Naive B cell (primary cell): ENCODE measurements around the gene TACC2. TPM values are rescaled to one million over a fixed set of nuclear protein-coding genes. Genes with fewer than 3 reads are reported as not detected.

Source experiments
- ATAC-seq, 2 donors: fragments of 150-1000 bp; cut with Tn5 transposase; 2 replicates each; pipeline ENCODE4 v1.10.0; 2021; ENCODE audit warnings: low read depth in 2 of 2, mild to moderate bottlenecking in 2 of 2, moderate library complexity in 2 of 2
- DNase-seq: peaks from one replicate; pipeline ENCODE4 v3.0.0; 2022
- H3K27ac Mint-ChIP-seq, 6 donors: one replicate each; pipeline ENCODE4 v1.8.0; 2020 to 2022; ENCODE audit warnings: mild to moderate bottlenecking in 6 of 6, mixed read lengths in 6 of 6, moderate library complexity in 5 of 6, inconsistent platforms in 2 of 6
- H3K27me3 Mint-ChIP-seq, 3 donors: one replicate each; pipeline ENCODE4 v1.8.0; 2021 to 2022; ENCODE audit warnings: mixed read lengths in 3 of 3, mild to moderate bottlenecking in 1 of 3
- H3K36me3 Mint-ChIP-seq, 2 donors: one replicate each; pipeline ENCODE4 v1.8.0; 2020 to 2022; ENCODE audit warnings: mixed read lengths in 2 of 2, inconsistent platforms in 1 of 2, mild to moderate bottlenecking in 1 of 2
- H3K4me1 Mint-ChIP-seq, 3 donors: one replicate each; pipeline ENCODE4 v1.8.0; 2020 to 2022; ENCODE audit warnings: mixed read lengths in 3 of 3, inconsistent platforms in 1 of 3, mild to moderate bottlenecking in 1 of 3, moderate library complexity in 1 of 3
- H3K4me3 Mint-ChIP-seq, 8 donors: one replicate each; pipeline ENCODE4 v1.8.0; 2020 to 2022; ENCODE audit warnings: mild to moderate bottlenecking in 8 of 8, mixed read lengths in 8 of 8, moderate library complexity in 8 of 8, inconsistent platforms in 2 of 8
- H3K9me3 Mint-ChIP-seq, 7 donors: one replicate each; pipeline ENCODE4 v1.8.0; 2020 to 2022; ENCODE audit warnings: mixed read lengths in 7 of 7, mild to moderate bottlenecking in 5 of 7, inconsistent platforms in 2 of 7, moderate library complexity in 1 of 7
- polyA plus RNA-seq, 6 donors: library from polyadenylated mRNA; unstranded; fragments of 300-500 nt; fragmentation: Illumina TruSeq; gene quantifications; one replicate each; pipeline ENCODE4 v1.2.3, GENCODE V29; 2021; ENCODE audit warnings: low read depth in 6 of 6

Gene TACC2
- polyA plus RNA-seq, 6 donors from 2014 or later: not detected

GRCh38 chr10:122251459-122252255, 262.7 kb downstream of the TACC2 start:
- no peak for ATAC-seq

GRCh38 chr10:122252805-122253204, 263.8 kb downstream of the TACC2 start:
- no peak overlapping the region for H3K4me3 Mint-ChIP-seq
- no peaks in the 10 kb centered on the region for H3K36me3 Mint-ChIP-seq
- ATAC-seq (no peak), DNase-seq (no peak)
- peaks cover 4 to 28% (median 11%) of the 10 kb centered on the region in 3 donors for H3K27me3 Mint-ChIP-seq
- H3K9me3 Mint-ChIP-seq: peaks cover 0 to 1% (median 0%) of the 10 kb centered on the region in 7 donors
- no peak overlapping the region for H3K27ac Mint-ChIP-seq
- H3K4me1 Mint-ChIP-seq: no peaks in the 10 kb centered on the region

More at GRCh38 chr10:122251459-122252255, 262.7 kb downstream of the TACC2 start:
- Mint-ChIP-seq H3K27ac (no peak overlapping the region), H3K4me3 (no peak overlapping the region), H3K4me1 (no peaks in the 10 kb centered on the region), H3K36me3 (no peaks in the 10 kb centered on the region), H3K27me3 (peaks cover 0 to 35% (median 5%) of the 10 kb centered on the region in 3 donors), H3K9me3 (peaks cover 0 to 4% (median 0%) of the 10 kb centered on the region in 7 donors)
- DNase-seq: no peak

- H3K4me3 Mint-ChIP-seq: no peak overlapping the region
- peaks cover 0 to 1% (median 0%) of the 10 kb centered on the region in 7 donors for H3K9me3 Mint-ChIP-seq
- no peak for DNase-seq
These were observed 264.6 kb downstream of the TACC2 start for GRCh38 chr10:122253605-122254004.

GRCh38 chr10:122254831-122255230, 265.9 kb downstream of the TACC2 start:
- DNase-seq (no peak), ATAC-seq (no peak)
- no peak overlapping the region for H3K4me3 Mint-ChIP-seq
- peaks cover 0 to 3% (median 0%) of the 10 kb centered on the region in 7 donors for H3K9me3 Mint-ChIP-seq
- no peaks in the 10 kb centered on the region for H3K36me3 Mint-ChIP-seq
- no peaks in the 10 kb centered on the region for H3K4me1 Mint-ChIP-seq
- peaks cover 5 to 21% (median 19%) of the 10 kb centered on the region in 3 donors for H3K27me3 Mint-ChIP-seq
- H3K27ac Mint-ChIP-seq: no peak overlapping the region

More at GRCh38 chr10:122253605-122254004, 264.6 kb downstream of the TACC2 start:
- no peak overlapping the region for H3K27ac Mint-ChIP-seq
- peaks cover 5 to 20% (median 12%) of the 10 kb centered on the region in 3 donors for H3K27me3 Mint-ChIP-seq
- no peak for ATAC-seq
- H3K36me3 Mint-ChIP-seq: no peaks in the 10 kb centered on the region
- H3K4me1 Mint-ChIP-seq: no peaks in the 10 kb centered on the region

- DNase-seq (no peak), ATAC-seq (no peak)
- no peaks in the 10 kb centered on the region for H3K4me1 Mint-ChIP-seq
- H3K9me3 Mint-ChIP-seq: peaks cover 0 to 7% (median 4%) of the 10 kb centered on the region in 7 donors
- H3K27me3 Mint-ChIP-seq: peaks cover 5 to 25% (median 22%) of the 10 kb centered on the region in 3 donors
- H3K4me3 Mint-ChIP-seq: no peak overlapping the region
- no peak overlapping the region for H3K27ac Mint-ChIP-seq
- no peaks in the 10 kb centered on the region for H3K36me3 Mint-ChIP-seq
These were observed 266.7 kb downstream of the TACC2 start for GRCh38 chr10:122255509-122256301.

GRCh38 chr10:122257041-122257440, 268.1 kb downstream of the TACC2 start:
- Mint-ChIP-seq H3K27ac (no peak overlapping the region), H3K36me3 (no peaks in the 10 kb centered on the region), H3K9me3 (peaks cover 0 to 13% (median 9%) of the 10 kb centered on the region in 7 donors), H3K27me3 (peaks cover 11 to 25% (median 22%) of the 10 kb centered on the region in 3 donors), H3K4me1 (no peaks in the 10 kb centered on the region), H3K4me3 (no peak overlapping the region)
- DNase-seq (no peak), ATAC-seq (no peak)

- H3K27ac Mint-ChIP-seq: peak overlapping the region in 1 of 6 donors; percentile 6
- H3K36me3 Mint-ChIP-seq: peaks cover 5 to 6% of the 10 kb centered on the region in 2 donors
- DNase-seq: no peak
- no peak for ATAC-seq
- no peak overlapping the region for H3K4me3 Mint-ChIP-seq
- peaks cover 14 to 25% (median 25%) of the 10 kb centered on the region in 3 donors for H3K27me3 Mint-ChIP-seq
- H3K9me3 Mint-ChIP-seq: peaks cover 5 to 22% (median 19%) of the 10 kb centered on the region in 7 donors
- no peaks in the 10 kb centered on the region for H3K4me1 Mint-ChIP-seq
These were observed 269.4 kb downstream of the TACC2 start for GRCh38 chr10:122258136-122259074.

GRCh38 chr10:122259075-122259466, 270.1 kb downstream of the TACC2 start:
- no peak for ATAC-seq
- Mint-ChIP-seq H3K27me3 (peaks cover 21 to 32% (median 26%) of the 10 kb centered on the region in 3 donors), H3K36me3 (peaks cover 6 to 11% of the 10 kb centered on the region in 2 donors), H3K27ac (peak overlapping the region in 1 of 6 donors; percentile 6), H3K4me1 (no peaks in the 10 kb centered on the region), H3K9me3 (peaks cover 9 to 29% (median 25%) of the 10 kb centered on the region in 7 donors), H3K4me3 (no peak overlapping the region)
- no peak for DNase-seq

GRCh38 chr10:122261584-122261983, 272.6 kb downstream of the TACC2 start:
- H3K4me1 Mint-ChIP-seq: no peaks in the 10 kb centered on the region
- ATAC-seq (no peak), DNase-seq (no peak)
- H3K27ac Mint-ChIP-seq: no peak overlapping the region
- H3K27me3 Mint-ChIP-seq: peaks cover 23 to 38% (median 33%) of the 10 kb centered on the region in 3 donors
- H3K9me3 Mint-ChIP-seq: peaks cover 9 to 39% (median 25%) of the 10 kb centered on the region in 7 donors
- peaks cover 6 to 11% of the 10 kb centered on the region in 2 donors for H3K36me3 Mint-ChIP-seq
- no peak overlapping the region for H3K4me3 Mint-ChIP-seq

- H3K4me3 Mint-ChIP-seq: no peak overlapping the region
These were observed 275.0 kb downstream of the TACC2 start for GRCh38 chr10:122263971-122264370.

GRCh38 chr10:122264436-122264835, 275.5 kb downstream of the TACC2 start:
- DNase-seq (no peak), ATAC-seq (no peak)
- no peak overlapping the region for H3K4me3 Mint-ChIP-seq
- no peak overlapping the region for H3K27ac Mint-ChIP-seq
- H3K9me3 Mint-ChIP-seq: peaks cover 9 to 39% (median 25%) of the 10 kb centered on the region in 7 donors
- peaks cover 0 to 5% (median 0%) of the 10 kb centered on the region in 3 donors for H3K4me1 Mint-ChIP-seq
- peaks cover 28 to 44% (median 32%) of the 10 kb centered on the region in 3 donors for H3K27me3 Mint-ChIP-seq
- H3K36me3 Mint-ChIP-seq: peaks cover 6 to 11% of the 10 kb centered on the region in 2 donors

More at GRCh38 chr10:122263971-122264370, 275.0 kb downstream of the TACC2 start:
- peaks cover 30 to 43% (median 32%) of the 10 kb centered on the region in 3 donors for H3K27me3 Mint-ChIP-seq
- DNase-seq (no peak), ATAC-seq (no peak)
- H3K9me3 Mint-ChIP-seq: peaks cover 9 to 39% (median 25%) of the 10 kb centered on the region in 7 donors
- peaks cover 0 to 5% (median 0%) of the 10 kb centered on the region in 3 donors for H3K4me1 Mint-ChIP-seq
- peaks cover 6 to 11% of the 10 kb centered on the region in 2 donors for H3K36me3 Mint-ChIP-seq
- no peak overlapping the region for H3K27ac Mint-ChIP-seq

- Mint-ChIP-seq H3K36me3 (peaks cover 6 to 11% of the 10 kb centered on the region in 2 donors), H3K4me1 (peaks cover 0 to 5% (median 0%) of the 10 kb centered on the region in 3 donors), H3K9me3 (peaks cover 9 to 39% (median 25%) of the 10 kb centered on the region in 7 donors), H3K4me3 (no peak overlapping the region), H3K27ac (no peak overlapping the region), H3K27me3 (peaks cover 28 to 46% (median 32%) of the 10 kb centered on the region in 3 donors)
- ATAC-seq (no peak), DNase-seq (no peak)
These were observed 276.0 kb downstream of the TACC2 start for GRCh38 chr10:122264931-122265330.
